B cell (primary cell): ENCODE data around the gene PPP2R5C. TPM values are rescaled to one million over a fixed set of nuclear protein-coding genes. Genes with fewer than 3 reads are reported as not detected.

Experiments
- ATAC-seq: fragments of 200-7000 bp; cut with Tn5 transposase; one replicate; pipeline ENCODE4 v1.10.0; 2021; ENCODE audit warnings: low read depth, mild to moderate bottlenecking, moderate number of reproducible peaks, moderate library complexity
- CTCF ChIA-PET: fragments of 350-600 bp; sonication (Branson Sonifier 250); formaldehyde crosslinking; loops from one replicate; lab custom pipeline; 2021; ENCODE audit warnings: antibody characterized with exemption, inconsistent platforms; lab: Charles Lee
- POLR2A ChIA-PET: fragments of 350-600 bp; sonication (Branson Sonifier 250); formaldehyde crosslinking; loops from one replicate; lab custom pipeline; 2021; ENCODE audit warnings: antibody characterized with exemption; lab: Charles Lee
- DNase-seq: peaks from one replicate; pipeline ENCODE4 v3.0.0; 2013
- H2AFZ ChIP-seq: 2 replicates; pipeline ENCODE4 v1.6.1; 2012; ENCODE audit warnings: mild to moderate bottlenecking, low read depth, low read length; ENCODE audit not compliant: insufficient read depth, poor library complexity, severe bottlenecking
- H3K27ac ChIP-seq, 2 donors: 1 replicate in 1 of 2; 2 replicates in 1 of 2; pipeline ENCODE4 v1.5.1; 2012 to 2013; ENCODE audit warnings: low read length in 2 of 2, mild to moderate bottlenecking in 2 of 2, moderate library complexity in 1 of 2
- H3K27me3 ChIP-seq, 4 experiments: fragments of 200-600 bp in 1 of 4; sonication (generic) in 1 of 4; replicated peaks in 1 of 4; 1 replicate in 2 of 4; 2 replicates in 2 of 4; pipeline versions ENCODE4 v1.6.1 to v1.7.0; 2013 to 2016; ENCODE audit warnings: low read length in 3 of 4, mild to moderate bottlenecking in 2 of 4, mixed read lengths in 1 of 4, moderate library complexity in 1 of 4; ENCODE audit not compliant: insufficient read depth in 4 of 4, control insufficient read depth in 3 of 4; ENCODE audit errors: control extremely low read depth in 1 of 4
- H3K36me3 ChIP-seq, 2 experiments: replicated peaks in 1 of 2; 1 replicate in 1 of 2; 2 replicates in 1 of 2; pipeline versions ENCODE4 v1.6.1 to v1.7.1; 2013; ENCODE audit warnings: low read length in 1 of 2; ENCODE audit not compliant: insufficient read depth in 2 of 2, control insufficient read depth in 1 of 2; ENCODE audit errors: control extremely low read depth in 1 of 2, extremely low read depth in 1 of 2
- H3K4me1 ChIP-seq, 2 donors: fragments of 200-600 bp in 1 of 2; sonication (generic) in 1 of 2; 1 replicate in 1 of 2; 2 replicates in 1 of 2; pipeline versions ENCODE4 v1.5.1 to v1.6.1; 2013 to 2017; ENCODE audit warnings: low read length in 2 of 2; ENCODE audit not compliant: control insufficient read depth in 2 of 2, insufficient read depth in 2 of 2
- H3K4me2 ChIP-seq: replicated peaks from 2 replicates; pipeline ENCODE3; 2012; ENCODE audit warnings: mild to moderate bottlenecking, low read depth, low read length; ENCODE audit not compliant: poor library complexity, severe bottlenecking
- H3K4me3 ChIP-seq, 5 experiments: fragments of 200-600 bp in 1 of 5; sonication (generic) in 1 of 5; 1 replicate in 3 of 5; 2 replicates in 2 of 5; pipeline versions ENCODE4 v1.5.1 to v1.7.0; 2011 to 2016; ENCODE audit warnings: low read length in 4 of 5, mild to moderate bottlenecking in 4 of 5, low read depth in 2 of 5, control low read depth in 1 of 5, moderate library complexity in 1 of 5; ENCODE audit not compliant: insufficient read depth in 1 of 5; ENCODE audit errors: control extremely low read depth in 1 of 5, extremely low read depth in 1 of 5
- H3K79me2 ChIP-seq: fragments of 200-600 bp; sonication (generic); one replicate; pipeline ENCODE4 v1.6.0; 2016; ENCODE audit warnings: low read length; ENCODE audit not compliant: control insufficient read depth, insufficient read depth
- H3K9ac ChIP-seq: fragments of 200-600 bp; sonication (generic); 2 replicates; pipeline ENCODE4 v1.6.1; 2017; ENCODE audit warnings: mild to moderate bottlenecking, low read length, moderate library complexity
- H3K9me3 ChIP-seq, 3 donors: one replicate each; pipeline versions ENCODE4 v1.6.1 to v1.7.1; 2013; ENCODE audit warnings: low read length in 2 of 3; ENCODE audit not compliant: control insufficient read depth in 2 of 3, insufficient read depth in 1 of 3; ENCODE audit errors: control extremely low read depth in 1 of 3
- H4K20me1 ChIP-seq: 2 replicates; pipeline ENCODE4 v1.6.0; 2012; ENCODE audit warnings: mild to moderate bottlenecking, low read length; ENCODE audit not compliant: insufficient read depth, control insufficient read depth, poor library complexity, severe bottlenecking
- H3K27ac Mint-ChIP-seq: one replicate; pipeline ENCODE4 v1.8.0; 2021; ENCODE audit warnings: mixed read lengths
- H3K27me3 Mint-ChIP-seq: one replicate; pipeline ENCODE4 v1.8.0; 2021; ENCODE audit warnings: mixed read lengths
- H3K4me1 Mint-ChIP-seq: one replicate; pipeline ENCODE4 v1.8.0; 2021; ENCODE audit warnings: mixed read lengths
- H3K4me3 Mint-ChIP-seq: one replicate; pipeline ENCODE4 v1.8.0; 2021; ENCODE audit warnings: mixed read lengths
- H3K9me3 Mint-ChIP-seq: one replicate; pipeline ENCODE4 v1.8.0; 2022; ENCODE audit warnings: mixed read lengths; ENCODE audit not compliant: insufficient read depth
- CTCF ChIP-seq: fragments of 200-600 bp; IDR thresholded peaks from one replicate; pipeline ENCODE4 v1.8.0; 2022; ENCODE audit warnings: antibody characterized with exemption, mild to moderate bottlenecking
- EZH2 ChIP-seq: IDR thresholded peaks from 2 replicates; pipeline ENCODE4 v1.6.1; 2012; ENCODE audit warnings: borderline replicate concordance, low read depth, mild to moderate bottlenecking, moderate library complexity, low read length; ENCODE audit not compliant: insufficient read depth, poor library complexity, severe bottlenecking
- WGBS: methylation state at CpG from one replicate; pipeline ENCODE4 v1.1.5; 2013; ENCODE audit warnings: missing lambda C conversion rate; ENCODE audit not compliant: insufficient coverage; 5-methylcytosine and 5-hydroxymethylcytosine counted together
- intact Hi-C: fragments of 100-400 bp; cut with micrococcal nuclease; formaldehyde crosslinking; loops from one replicate; pipeline ENCODE4 v1.10.0; 2022
- polyA plus RNA-seq: library from polyadenylated mRNA; depleted of rRNA; stranded (reverse); fragments of >200 nt; gene quantifications from 2 replicates; pipeline ENCODE4 v1.2.3, GENCODE V29; 2012
- total RNA-seq, 2 donors: library from RNA; stranded (reverse); fragments of 120-200 nt in 1 of 2; gene quantifications; 1 replicate in 1 of 2; 2 replicates in 1 of 2; pipeline versions ENCODE4 v1.2.3 to v1.2.4, GENCODE V29; 2013 to 2022

PPP2R5C gene
- total and polyA plus RNA-seq, 2 donors (not counting 1 experiment from before 2014, with no cell fraction given): 91.7 to 330 TPM

DNA sequence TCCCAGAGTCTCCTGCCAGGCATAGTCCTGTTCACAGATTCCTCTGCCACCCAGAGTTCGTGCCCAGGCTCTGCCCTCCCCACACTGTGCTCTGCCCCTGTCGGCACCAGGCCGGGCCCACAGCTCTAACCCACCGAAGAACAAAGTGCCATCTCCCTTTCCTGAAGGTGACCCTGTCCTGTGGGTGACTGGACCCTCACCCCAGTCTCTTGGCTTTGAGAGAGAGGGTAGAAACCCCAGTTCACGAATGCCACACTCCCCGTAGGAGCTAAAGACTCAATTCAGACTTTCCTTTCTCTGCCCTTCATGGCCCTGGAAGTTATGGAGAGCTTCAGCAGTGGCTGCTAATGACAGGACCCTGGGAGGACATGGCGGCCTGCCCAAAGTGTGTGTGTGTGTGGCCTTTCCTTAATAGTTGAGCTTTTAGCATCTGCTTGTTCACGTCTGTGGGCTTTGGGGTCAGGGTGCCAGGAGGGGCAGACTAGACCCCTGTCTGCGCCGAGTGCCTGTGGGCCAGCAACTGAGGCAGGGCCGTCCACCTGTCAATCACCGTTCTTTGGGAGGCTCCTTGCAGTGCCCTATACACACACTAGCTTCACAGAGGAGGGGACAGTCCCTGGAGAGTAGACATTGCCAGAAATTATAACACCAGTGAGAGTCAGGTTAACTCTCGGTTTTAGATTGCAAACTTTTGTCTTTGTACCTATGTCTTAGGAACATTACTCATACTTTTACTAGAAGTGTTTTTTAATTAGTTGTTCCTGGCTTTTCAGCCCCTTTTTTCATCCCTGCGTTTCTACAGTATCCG is 118.2 kb downstream of the PPP2R5C start:
- Histone ChIP-seq H2AFZ (no peak overlapping the region), H4K20me1 (peaks cover 62% of the 10 kb centered on the region), H3K79me2 (peaks cover 89% of the 10 kb centered on the region), H3K9ac (no peak overlapping the region), H3K27me3 (no peaks in the 10 kb centered on the region), H3K9me3 (peaks cover 0 to 8% (median 0%) of the 10 kb centered on the region in 3 donors), H3K4me2 (peak overlapping the region; percentile 20), H3K27ac (peak overlapping the region in 1 of 2 donors; percentile 96), H3K36me3 (peaks cover 0 to 60% of the 10 kb centered on the region in 2 experiments), H3K4me1 (peaks cover 40 to 48% of the 10 kb centered on the region in 2 donors), H3K4me3 (no peak overlapping the region)
- intact Hi-C loops: loop anchor here (5.0 kb wide), 1 partner anchor 208 kb away; the partner anchor contains the start of gene HSP90AA1
- ChIA-PET POLR2A (interaction anchor here (0.6 kb wide), 1 partner anchor 109 kb away, joined by 8 read pairs; no protein-coding TSS in a partner anchor), CTCF (interaction anchor here (0.6 to 5.3 kb wide), 5 partner anchors 10 to 109 kb away, joined by 3 to 31 read pairs (median 4); no protein-coding TSS in a partner anchor)
- Mint-ChIP-seq H3K9me3 (no peaks in the 10 kb centered on the region), H3K4me1 (peaks cover 59% of the 10 kb centered on the region), H3K27me3 (no peaks in the 10 kb centered on the region), H3K4me3 (no peak overlapping the region), H3K27ac (peak overlapping the region; percentile 75)
- no peak for DNase-seq
- ATAC-seq: no peak
- 95% methylated on average over 14 of the region's 15 CpGs for WGBS
- TF ChIP-seq CTCF (no peak), EZH2 (no peak)

DNA sequence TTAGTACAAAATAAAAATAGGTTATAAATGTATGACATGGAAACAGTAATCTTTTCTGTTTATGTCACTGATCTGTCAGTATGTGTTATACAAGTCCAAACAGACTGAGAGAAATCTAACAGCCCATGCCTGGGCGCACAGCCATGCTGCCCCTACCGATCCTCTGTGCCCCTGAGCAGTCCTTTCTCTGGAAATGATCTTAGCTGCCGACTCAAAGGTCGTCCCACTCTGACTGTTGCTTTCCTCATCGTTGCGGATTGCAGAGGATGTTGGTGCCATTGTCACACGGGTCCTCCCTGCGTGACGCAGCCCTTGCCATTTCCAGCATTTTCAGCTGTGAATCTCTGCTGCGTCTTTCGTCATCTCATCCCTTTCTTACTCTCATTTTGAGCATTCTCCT is 119.9 kb downstream of the PPP2R5C start:
- H4K20me1 ChIP-seq: peaks cover 70% of the 10 kb centered on the region
- no peak overlapping the region for H3K27ac ChIP-seq
- H3K4me3 ChIP-seq: no peak overlapping the region
- peaks cover 87% of the 10 kb centered on the region for H3K79me2 ChIP-seq
- CTCF ChIA-PET: interaction anchor here (5.3 kb wide), 1 partner anchor 111 kb away, joined by 31 read pairs; no protein-coding TSS in a partner anchor
- H3K36me3 ChIP-seq: peaks cover 0 to 74% of the 10 kb centered on the region in 2 experiments
- peaks cover 23 to 34% of the 10 kb centered on the region in 2 donors for H3K4me1 ChIP-seq
- Mint-ChIP-seq H3K4me3 (no peak overlapping the region), H3K4me1 (peaks cover 43% of the 10 kb centered on the region), H3K27me3 (no peaks in the 10 kb centered on the region), H3K27ac (peak overlapping the region; percentile 37), H3K9me3 (no peaks in the 10 kb centered on the region)
- POLR2A ChIA-PET: no interaction called here
- H3K27me3 ChIP-seq: no peaks in the 10 kb centered on the region
- no peak overlapping the region for H2AFZ ChIP-seq
- TF ChIP-seq EZH2 (no peak), CTCF (no peak)
- ATAC-seq (no peak), DNase-seq (no peak)
- 99% methylated on average over 11 of the region's 11 CpGs for WGBS
- H3K9ac ChIP-seq: no peak overlapping the region
- H3K4me2 ChIP-seq: no peak overlapping the region
- intact Hi-C loops: no loop called here
- H3K9me3 ChIP-seq: peaks cover 0 to 19% (median 0%) of the 10 kb centered on the region in 3 donors
